ENCODE results near the gene DNAI1. TPM values are rescaled to one million over a fixed set of nuclear protein-coding genes. Genes with fewer than 3 reads are reported as not detected.
"Not testable (repeated sequence)": the region's sequence is repeated elsewhere in the genome, so short reads cannot be mapped to it uniquely, and the experiment has no call there.

Gene DNAI1
- total RNA-seq, 1 experiment from 2014 or later = 0.25 TPM

DNA sequence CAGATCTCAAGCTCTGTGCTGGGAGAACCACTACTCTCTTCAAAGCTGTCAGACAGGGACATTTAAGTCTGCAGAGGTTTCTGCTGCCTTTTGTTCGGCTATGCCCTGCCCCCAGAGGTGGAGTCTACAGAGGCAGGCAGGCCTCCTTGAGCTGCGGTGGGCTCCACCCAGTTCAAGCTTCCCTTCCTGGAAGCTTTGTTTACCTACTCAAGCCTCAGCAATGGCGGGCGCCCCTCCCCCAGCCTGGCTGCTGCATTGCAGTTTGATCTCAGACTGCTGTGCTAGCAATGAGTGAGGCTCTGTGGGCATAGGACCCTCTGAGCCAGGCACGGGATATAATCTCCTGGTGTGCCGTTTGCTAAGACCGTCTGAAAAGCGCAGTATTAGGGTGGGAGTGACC lies 73.4 kb downstream of the DNAI1 start:
- DNase-seq (ENCODE audit: extremely low read depth, low read depth) = not testable (repeated sequence)

DNA sequence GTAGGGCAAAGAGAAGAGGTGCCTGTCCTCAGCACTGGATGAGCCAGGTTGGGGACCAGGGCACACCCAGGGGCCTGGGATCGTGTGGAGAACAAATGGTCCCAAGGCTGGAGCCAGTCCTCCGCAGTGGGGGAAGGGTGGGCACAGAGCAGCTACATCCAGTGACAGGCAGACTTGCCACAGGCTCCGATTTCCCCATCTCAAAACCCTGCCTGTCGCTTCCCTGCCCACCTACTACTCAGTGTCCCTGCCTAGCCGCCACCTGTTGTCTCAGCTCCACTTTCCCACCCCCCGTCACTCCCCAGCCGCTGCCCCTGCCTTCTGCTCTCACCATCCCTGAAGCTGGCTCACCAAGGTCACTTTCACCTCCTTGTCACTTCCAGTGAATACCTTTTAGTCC lies 78.1 kb downstream of the DNAI1 start:
- DNase-seq (ENCODE audit: extremely low read depth, low read depth) = no peak

DNA sequence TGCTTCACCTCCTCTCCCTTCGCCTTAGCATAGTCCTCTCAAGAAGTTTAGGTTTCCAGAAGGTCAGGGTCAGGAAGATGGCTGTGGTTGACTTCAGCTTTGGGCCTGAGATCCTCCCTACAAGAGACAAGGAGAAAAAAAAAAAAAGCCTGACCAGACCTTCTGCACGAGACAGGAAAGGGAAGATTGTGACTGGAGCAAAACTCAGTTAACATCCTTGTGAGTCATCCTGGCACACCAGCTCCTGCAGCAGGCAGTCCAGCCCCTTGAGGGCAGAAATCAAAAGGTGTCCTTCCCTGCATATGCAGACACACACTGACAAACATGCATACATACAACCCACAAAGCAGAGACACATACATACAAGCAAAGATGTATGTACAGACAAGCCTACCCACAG lies 82.2 kb downstream of the DNAI1 start:
- DNase-seq (ENCODE audit: extremely low read depth, low read depth) = no peak

DNA sequence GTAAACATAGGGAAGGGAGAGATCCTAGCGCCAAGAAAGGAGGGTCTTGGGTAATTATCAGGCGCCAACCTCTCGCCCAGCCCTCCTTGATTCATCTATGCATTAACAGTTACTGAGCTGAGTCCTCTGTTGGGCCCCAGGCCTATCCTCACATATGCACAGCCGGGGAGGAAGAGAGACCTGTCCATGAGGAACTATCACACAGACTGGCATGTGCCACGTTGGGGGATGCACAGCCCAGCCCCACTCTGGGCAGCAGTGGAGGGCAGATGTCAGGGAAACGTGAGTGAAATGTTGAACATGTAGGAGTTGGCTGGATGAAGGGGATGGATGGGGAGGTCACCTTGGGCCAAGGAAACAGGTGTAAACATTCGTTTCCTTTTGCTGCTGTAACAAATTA lies 82.9 kb downstream of the DNAI1 start:
- DNase-seq (ENCODE audit: extremely low read depth, low read depth) = no peak

DNA sequence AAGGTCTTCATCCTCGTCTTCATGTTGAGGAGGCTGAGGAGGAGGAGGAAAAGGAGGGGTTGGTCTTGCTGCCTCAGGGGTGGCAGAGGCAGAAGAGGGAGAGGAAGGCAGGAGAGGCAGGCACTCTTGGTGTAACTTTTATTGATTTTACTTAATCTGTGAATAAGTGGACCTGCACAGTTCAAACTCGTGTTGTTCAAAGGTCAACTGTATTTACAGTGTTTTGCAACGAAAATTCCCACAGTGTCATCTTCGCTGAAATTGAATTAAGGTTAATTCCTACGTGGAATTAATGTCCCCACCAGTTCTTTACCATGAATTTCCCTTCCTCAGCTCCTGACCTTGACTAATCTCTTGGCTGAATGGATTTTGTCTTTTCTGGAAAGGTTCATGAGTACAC lies 85.4 kb downstream of the DNAI1 start:
- no peak for DNase-seq (ENCODE audit: extremely low read depth, low read depth)

DNA sequence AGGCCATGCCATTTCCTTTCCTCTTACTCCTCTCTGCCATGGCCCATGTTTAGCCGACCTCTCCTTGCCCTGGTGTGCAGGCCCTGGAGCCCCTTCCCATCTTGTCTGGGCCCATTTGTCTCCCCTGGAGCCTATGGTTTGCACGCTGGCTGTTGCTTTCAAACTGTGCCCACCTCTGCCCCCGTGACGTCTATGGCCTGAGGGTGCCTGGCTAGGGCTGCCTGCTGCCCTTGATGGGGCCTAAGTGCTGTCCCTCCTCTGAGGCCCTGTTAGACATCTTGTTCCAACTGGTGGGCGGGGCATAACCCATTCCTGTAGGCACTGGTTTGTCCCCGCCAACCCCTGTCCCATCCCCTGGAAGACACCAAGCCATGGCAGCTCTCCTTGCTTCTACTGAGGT lies 86.9 kb downstream of the DNAI1 start:
- DNase-seq (ENCODE audit: extremely low read depth, low read depth) = no peak

DNA sequence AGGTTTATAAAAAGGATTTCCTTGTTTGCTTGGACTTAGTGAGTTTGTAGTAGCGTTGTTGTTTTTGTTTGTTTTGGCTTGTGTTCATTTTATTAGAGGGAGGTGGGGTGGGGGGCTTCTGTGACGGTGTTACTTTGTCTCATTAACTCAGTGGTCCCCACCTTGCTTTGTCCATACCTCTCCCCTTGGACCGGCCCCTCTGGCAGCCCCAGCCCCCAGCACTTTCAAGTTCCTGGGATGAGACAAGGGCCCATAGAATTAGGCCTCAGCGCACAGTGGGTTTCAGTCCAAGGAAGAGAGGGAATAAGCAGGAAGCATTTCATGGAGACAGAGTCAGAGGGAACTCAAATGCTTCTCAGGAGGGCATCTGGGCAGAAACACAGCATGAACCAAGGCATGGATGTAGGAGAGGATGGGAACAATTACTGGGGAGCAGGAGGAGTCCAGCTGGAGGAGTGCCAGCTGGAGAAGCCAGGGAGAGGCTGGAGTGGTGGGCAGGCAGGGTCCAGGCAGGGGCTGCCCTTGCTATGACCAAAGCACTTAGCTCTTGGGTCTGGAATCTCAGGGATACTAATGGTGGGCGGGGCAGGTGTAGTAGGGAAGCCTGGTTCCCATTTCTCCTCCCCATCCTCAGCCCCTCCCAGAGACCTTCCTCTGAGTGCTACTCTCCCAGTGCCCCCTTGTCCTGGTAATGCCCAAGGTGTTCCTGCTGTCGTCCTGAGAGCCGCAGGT lies 87.7 kb downstream of the DNAI1 start:
- no peak for DNase-seq (ENCODE audit: extremely low read depth, low read depth)

DNA sequence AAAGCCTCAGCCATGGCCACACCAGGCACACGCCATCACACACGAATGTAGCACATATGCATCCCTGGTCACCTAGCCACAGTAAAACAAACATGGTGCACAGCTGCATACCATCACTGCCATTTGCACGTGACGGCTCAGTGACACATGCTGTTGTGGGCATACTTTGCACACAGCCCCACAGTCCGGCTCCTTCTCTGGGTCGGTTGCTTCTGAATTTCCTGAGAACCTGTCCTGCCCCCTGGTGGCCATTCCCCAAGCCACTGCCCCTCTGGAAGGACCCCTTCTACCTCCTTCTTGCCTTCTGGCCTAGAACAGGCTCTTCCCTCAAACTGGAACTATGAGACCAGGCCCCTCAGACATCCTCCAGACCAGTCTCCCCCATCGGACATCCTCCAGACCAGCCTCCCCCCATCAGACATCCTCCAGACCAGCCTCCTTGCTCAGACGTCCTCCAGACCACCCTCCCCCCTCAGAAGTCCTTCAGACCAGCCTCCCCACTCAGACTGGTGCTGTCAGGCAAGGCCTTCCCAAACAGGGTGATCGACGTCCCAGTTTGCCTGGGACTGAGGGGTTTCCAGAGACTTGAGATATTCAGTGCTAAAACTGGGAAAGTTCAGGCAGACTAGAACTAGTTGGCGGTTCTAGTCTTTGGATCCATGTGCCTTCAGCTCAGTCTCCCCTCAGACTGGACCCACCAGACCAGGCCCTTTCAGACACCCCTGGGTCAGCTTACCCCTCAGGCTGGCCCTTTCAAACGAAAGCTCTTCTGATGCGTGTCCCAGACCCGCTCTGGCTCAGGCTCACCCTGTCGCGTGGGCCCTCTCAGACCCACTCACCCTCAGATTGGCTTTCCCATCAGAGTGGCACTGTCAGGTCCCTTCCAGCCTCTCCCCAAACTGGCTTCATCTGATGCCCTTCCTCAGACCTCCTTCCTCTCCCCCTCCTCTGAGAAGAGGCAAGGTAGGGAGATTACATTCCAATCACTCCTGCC lies 88.5 kb downstream of the DNAI1 start:
- peak; percentile 33 for DNase-seq (ENCODE audit: extremely low read depth, low read depth)

DNA sequence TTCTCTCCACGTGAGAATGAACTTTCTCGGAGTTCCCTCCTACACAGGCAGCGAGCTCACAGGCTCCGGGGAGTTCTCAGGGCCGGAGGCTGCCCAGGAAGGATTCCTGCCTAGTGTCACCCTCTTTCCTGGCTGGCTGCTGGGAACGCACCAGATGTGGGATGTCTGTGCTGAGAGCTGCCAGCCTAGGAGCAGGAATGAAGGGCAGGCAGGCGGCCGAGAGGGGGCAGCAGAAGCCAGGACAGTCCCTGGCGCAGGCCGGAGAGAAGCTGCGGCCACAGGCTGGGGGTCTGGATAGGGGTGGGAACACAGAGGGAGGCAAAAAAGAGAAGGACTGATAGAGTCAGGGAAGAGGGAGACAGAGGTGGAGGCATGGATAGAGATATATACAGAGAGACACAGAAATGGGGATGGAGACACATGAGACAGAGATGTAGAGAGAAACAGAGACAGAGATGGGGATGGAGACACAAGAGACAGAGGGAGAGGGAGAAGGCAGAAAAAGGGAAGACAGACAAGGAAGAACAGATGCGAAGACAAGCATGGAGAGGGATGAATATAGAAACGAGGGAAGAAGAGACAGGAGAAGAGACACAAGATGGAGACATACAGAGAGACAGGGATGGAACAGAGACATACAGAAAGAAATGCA lies 89.5 kb downstream of the DNAI1 start:
- peak; percentile 43 for DNase-seq (ENCODE audit: extremely low read depth, low read depth)

DNA sequence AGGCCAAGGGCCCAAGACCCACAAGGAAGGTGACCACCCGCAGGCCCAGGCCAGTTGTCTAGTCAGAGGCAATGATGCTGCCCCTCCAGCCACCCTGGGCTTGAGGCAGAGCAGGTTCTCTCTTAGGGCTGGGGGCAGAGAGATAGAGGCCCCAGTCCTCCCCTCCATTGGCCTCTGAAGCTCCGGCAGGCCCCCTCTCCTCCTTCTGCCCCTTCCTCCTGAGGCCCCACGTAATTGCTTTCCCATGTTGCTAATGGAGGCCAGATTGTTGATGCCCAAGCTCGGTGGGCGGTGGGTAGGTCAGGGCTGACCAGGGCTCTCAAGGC lies 90.8 kb downstream of the DNAI1 start:
- no peak for DNase-seq (ENCODE audit: extremely low read depth, low read depth)

DNA sequence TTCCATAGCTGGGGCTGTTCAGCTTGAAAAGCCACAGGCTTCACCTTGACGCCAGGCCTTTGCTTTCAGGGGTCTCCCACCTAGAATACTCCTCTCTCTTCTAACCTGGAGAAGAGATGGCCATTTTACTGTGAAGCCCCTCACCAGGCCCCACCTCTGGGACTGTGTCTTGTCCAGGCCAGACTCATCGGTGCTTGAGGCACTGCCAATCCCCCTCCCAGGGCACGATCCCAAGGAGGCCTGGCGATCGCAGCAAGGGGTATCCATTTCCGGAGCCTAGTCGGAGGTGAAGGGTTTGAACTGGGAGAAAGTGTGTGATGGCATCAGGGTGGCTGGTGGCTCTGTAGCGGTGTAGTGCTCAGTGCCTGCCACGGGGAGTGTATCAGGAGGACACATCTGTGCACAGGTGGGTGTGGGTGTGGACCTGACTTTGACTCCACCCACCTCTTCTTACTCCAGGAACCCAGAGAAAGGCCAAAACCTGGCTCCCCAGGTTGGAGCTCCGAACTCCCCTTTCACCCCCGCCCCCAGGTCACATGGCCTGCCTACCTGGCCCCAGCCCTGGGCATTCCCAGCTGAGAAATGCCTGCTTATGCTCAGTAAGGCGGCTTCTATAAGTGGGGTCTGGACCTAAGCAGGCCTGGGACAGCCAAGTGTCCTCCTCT lies 91.5 kb downstream of the DNAI1 start:
- no peak for DNase-seq (ENCODE audit: extremely low read depth, low read depth)

DNA sequence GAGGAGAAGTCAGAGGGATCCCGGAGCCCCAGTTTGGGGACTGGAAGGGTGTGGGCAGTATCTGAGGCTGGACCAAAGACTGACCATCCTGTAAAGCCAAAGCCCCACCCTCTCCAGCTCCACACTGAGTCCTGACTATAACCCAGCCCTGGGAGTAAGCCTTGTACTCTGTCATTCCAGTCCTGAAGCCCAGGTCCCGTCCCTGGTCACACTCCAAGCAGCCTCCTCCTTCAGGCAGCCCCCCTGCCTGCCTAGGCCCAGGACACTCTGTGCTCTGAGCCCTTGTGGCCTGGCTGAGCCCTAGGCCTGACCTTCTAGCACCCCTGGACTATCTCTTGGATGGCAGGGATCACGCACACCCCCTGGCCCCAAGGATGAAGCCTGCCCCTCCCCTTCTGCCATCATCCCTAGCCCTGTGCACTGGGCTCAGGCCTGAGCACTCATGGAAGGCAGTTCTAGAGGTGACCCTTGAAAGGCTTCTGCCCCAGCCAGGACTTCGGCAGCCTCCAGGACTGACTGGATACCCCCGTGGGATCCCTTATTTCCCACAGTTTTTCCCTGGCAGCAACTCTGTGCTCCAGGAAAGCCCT lies 92.2 kb downstream of the DNAI1 start:
- no peak for DNase-seq (ENCODE audit: extremely low read depth, low read depth)

DNA sequence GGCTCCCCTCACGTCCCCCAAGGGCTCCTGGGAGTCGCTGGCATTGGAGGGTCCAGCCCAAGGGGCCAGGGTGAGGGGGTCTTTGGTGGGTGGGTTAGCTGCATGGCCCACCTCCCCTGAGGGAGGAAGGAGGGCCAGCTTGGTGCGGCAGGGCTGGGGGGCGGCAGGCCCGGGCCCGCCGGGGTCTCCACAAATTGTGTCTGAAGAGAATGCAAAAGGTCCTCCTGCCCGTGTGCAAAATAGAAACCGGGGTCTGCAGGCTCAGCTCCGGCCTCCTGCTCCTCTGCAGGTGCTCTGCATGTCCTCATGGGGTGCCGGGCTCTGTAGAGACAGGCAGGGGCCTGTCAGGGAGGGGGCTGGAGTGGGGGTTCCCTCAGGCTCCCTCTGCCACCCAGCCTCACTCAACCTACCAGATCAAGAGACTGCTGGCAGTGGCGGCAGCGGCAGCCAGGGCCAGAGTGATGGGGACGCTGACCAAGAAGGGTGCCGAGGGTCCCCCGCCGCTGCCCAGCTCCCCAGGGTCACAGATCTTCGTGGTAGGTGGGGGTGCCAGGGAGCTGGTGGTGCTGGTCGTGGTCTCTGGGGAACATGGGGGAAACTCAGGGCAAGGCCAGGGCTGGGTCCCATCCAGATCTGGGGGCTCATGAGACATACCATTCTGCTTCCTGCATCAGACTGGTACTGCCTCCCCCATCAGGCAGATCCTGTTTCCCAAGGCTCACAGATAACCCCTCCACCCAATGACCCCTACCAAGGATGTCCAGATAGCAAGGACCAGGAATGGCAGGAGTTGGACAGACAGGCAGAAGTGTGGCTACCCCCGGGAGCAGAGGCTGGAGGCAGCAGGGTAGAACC lies 93.4 kb downstream of the DNAI1 start:
- DNase-seq (ENCODE audit: extremely low read depth, low read depth) = no peak

DNA sequence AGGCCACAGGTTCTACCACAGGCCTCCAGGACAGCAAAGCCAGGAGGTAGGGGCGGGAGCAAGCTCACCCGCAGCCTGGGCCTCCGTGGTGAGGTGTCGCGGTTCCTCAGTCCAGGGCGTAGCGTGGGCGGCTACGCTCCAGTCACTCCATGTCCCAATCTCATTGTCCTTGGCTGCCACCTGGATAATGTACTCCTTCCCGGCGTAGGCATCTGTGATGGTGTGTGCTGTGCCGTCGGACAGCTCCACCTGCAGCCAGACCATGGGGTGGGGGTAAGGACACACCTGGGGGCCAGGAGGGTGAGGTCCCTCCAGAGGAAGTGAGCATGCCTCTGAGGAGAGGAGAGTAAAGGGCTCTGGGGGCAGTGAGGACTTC lies 94.0 kb downstream of the DNAI1 start:
- DNase-seq (ENCODE audit: extremely low read depth, low read depth) = no peak

DNA sequence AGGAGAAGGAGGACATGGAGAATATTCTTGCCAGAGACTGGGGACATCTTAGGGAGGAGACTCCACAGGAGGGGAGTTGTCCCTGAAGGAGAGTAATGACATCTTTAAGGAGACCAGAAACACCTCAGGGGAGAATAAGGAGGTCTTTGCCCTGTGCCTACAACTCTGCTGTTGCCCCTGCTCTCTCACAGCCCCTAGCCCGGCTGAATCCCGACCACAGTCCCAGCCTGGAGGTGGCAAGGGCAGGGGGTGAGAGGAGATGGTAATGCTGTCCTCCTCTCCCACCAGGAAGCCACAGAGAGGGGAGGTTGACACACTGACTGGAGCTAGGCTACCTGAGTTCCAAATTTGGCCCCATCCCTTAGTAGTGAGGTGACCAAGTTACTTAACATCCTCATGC lies 94.4 kb downstream of the DNAI1 start:
- DNase-seq (ENCODE audit: extremely low read depth, low read depth) = no peak

DNA sequence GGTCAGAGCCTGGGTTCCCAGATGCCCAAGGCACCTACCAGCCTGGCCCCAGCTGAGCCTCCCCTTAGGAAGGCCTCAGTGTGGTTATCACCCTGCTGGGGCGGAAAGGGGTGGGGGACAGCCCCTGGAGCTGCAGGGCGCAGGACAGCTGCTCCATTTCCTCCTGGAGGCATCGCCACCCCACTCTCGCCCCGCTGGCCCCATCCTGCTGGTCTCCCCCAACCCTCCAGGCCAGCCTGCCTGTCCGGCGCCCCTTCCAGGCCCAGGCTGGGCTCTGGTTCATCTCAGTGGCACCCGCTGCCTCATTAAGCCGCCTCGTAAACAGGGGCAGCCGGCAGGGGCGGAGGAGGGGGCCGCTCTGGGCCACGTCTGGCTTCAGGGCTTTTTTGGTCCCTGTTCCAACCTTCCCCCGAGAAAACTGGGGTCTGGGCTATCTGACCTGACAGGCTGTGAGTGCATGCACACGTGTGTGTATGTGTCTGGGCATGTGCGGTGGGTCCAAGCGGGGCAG lies 95.0 kb downstream of the DNAI1 start:
- no peak for DNase-seq (ENCODE audit: extremely low read depth, low read depth)

DNA sequence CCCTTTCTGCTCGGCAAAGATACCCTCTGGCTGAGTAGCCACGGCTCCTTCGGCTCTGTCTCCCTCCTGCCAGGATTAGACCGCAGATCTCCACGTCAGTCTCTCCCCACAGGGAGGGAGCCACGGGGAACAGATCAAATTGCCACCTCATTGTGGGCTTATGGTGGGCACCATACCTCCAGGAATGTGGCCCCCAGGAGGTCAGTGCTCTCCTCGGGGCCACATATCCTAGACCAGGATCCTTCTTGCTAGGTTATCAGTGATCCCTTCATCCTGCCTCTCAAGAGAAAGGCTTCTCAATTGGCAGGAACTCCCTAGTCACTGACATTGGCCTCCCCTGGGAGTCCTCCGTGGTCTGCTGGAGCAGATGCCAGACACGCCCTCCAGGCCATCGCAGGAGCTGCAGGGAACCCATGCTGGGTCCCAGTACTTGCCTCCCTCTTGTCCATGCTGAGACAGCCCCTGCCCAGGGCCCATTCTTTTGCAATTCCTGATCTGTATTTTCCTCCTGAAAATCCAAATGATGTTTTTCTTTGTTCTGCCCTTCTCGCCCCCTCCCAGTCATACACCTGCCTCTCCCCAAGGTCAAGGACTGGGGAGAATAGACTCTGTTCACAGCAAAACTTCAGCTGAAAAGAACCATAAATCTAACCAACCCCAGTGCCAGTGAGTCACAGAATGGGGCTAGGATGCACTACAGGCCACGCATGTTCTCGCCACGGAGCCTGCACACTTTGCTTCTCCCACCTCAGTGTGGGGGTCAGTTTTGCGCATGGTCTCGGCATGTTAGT lies 95.8 kb downstream of the DNAI1 start:
- DNase-seq (ENCODE audit: extremely low read depth, low read depth) = no peak

DNA sequence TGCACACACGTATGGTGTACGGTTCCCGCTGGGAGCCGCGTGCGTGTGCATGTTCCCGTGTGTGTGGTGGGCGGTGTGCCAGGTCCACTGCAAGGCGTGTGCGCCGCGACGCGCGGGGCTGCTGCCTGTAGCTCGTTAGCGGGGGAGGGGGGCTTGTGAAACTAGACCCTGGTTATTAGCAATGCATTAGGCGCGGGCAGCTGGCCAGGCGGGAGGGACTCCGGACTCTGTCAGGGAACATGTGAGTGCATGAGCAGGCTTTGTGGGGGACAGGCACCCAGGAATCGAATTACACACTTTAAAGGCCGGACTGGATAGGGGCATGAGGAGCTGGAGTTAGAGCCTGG lies 96.4 kb downstream of the DNAI1 start:
- DNase-seq (ENCODE audit: extremely low read depth, low read depth) = no peak

DNA sequence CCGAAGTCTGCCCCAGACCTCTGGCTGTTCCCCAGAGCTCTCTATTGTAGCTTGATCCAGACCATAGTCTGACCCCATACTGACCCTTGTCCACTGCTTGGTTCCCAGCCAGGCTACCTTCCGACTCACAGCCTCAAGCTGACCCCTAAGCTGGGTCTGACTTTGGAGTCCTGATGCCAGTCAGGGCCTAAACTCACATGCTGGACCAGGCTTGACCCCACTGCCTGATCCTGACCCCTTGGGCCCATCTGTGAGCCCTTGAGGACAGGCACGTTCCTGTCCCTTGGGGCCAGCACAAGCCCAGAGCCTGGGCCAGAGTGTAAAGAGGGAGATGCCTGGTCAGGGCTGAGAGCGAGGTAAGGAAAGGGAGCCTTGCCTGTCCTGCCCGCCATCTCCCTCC lies 96.9 kb downstream of the DNAI1 start:
- no peak for DNase-seq (ENCODE audit: extremely low read depth, low read depth)

Measured in NCI-H460 (cell line).